ENCODE measurements around the gene HOXA4. TPM values are rescaled to one million over a fixed set of nuclear protein-coding genes. Genes with fewer than 3 reads are reported as not detected.

Gene HOXA4
- total and polyA plus RNA-seq, 2 of the 8 experiments (the other 6 are each of a cell fraction or from before 2014, with no cell fraction given): not detected

- Histone ChIP-seq H2AK5ac (ENCODE audit: low read depth, low read length) (no peak overlapping the region), H3K18ac (ENCODE audit: extremely low read depth, low read length) (no peak overlapping the region), H3K79me1 (ENCODE audit: low read depth, low read length) (no peaks in the 10 kb centered on the region), H3K79me2 (ENCODE audit: control insufficient read depth in 1 of 2, insufficient read depth in 2 of 2, low read length in 2 of 2) (no peaks in the 10 kb centered on the region), H4K91ac (replicated peaks; ENCODE audit: insufficient read length, low read length) (no peak overlapping the region), H3K23ac (ENCODE audit: insufficient read length) (no peak overlapping the region), H2BK15ac (ENCODE audit: low read length) (no peak overlapping the region), H3K23me2 (ENCODE audit: low read depth, low read length) (peaks cover 4% of the 10 kb centered on the region; the same call in 1 of the 2 replicates), H3K9ac (replicated peaks in 1 of 4; ENCODE audit: extremely low read depth in 1 of 4, low read depth in 3 of 4, low read length in 3 of 4) (no peak overlapping the region), H4K20me1 (replicated peaks in 1 of 2; ENCODE audit: control insufficient read depth in 1 of 2, insufficient read depth in 2 of 2, low read length in 2 of 2) (peaks cover 14 to 24% of the 10 kb centered on the region in 2 experiments), H3K9me3 (ENCODE audit: insufficient read depth in 2 of 2, low read depth in 1 of 2, low read length in 1 of 2) (peaks cover 0 to 4% of the 10 kb centered on the region in 2 experiments; a peak in 1 of 4 replicates), H2BK20ac (ENCODE audit: low read length) (no peak overlapping the region), H2AFZ (ENCODE audit: low read length) (no peak overlapping the region), H2BK5ac (ENCODE audit: low read depth, low read length) (no peak overlapping the region), H3K27me3 (replicated peaks in 1 of 4; ENCODE audit: control insufficient read depth in 3 of 4, extremely low read depth in 1 of 4, insufficient read depth in 3 of 4, low read length in 3 of 4) (peaks cover 96 to 100% (median 100%) of the 10 kb centered on the region in 4 experiments), H3K4me2 (ENCODE audit: insufficient read depth in 1 of 2, low read depth in 2 of 2, low read length in 2 of 2) (no peak overlapping the region), H3K27ac (ENCODE audit: low read depth, low read length) (no peak overlapping the region), H3K4ac (replicated peaks; ENCODE audit: insufficient read length, low read depth, low read length) (no peak overlapping the region), H3K56ac (replicated peaks; ENCODE audit: insufficient read length, low read depth, low read length) (no peak overlapping the region), H2BK12ac (ENCODE audit: low read depth, low read length) (no peak overlapping the region), H3K4me1 (replicated peaks in 1 of 4; ENCODE audit: control insufficient read depth in 3 of 4, insufficient read depth in 4 of 4, low read length in 3 of 4) (peaks cover 0 to 4% (median 2%) of the 10 kb centered on the region in 4 experiments; a peak in 4 of 7 replicates), H4K8ac (ENCODE audit: extremely low read depth, insufficient read depth, low read length) (no peak overlapping the region), H2BK120ac (replicated peaks; ENCODE audit: low read depth, low read length) (no peak overlapping the region), H3K14ac (ENCODE audit: insufficient read length) (no peak overlapping the region), H3K36me3 (ENCODE audit: control insufficient read depth in 2 of 4, insufficient read depth in 4 of 4, low read length in 3 of 4) (peaks cover 0 to 16% (median 0%) of the 10 kb centered on the region in 4 experiments; a peak in 2 of 8 replicates), H3K4me3 (ENCODE audit: extremely low read depth in 1 of 4, insufficient read depth in 2 of 4, low read depth in 3 of 4, low read length in 4 of 4) (no peak overlapping the region), H4K5ac (ENCODE audit: insufficient read length, low read depth, low read length) (no peak overlapping the region)
- POLR2A ChIA-PET (ENCODE audit: partially characterized antibody): no interaction called here
- CTCF ChIA-PET (ENCODE audit: partially characterized antibody): interaction anchor here (1.5 to 2.7 kb wide), 4 partner anchors 8 to 446 kb away, joined by 4 to 10 read pairs (median 8); partner anchors contain the start of gene HOXA5
- FAIRE-seq: no peak
- DNase-seq (ENCODE audit: low read depth in 1 of 2, low spot score in 2 of 2): peak in 1 of 2 experiments; percentile 38
- TF ChIP-seq POU5F1 (IDR thresholded peaks at IDR 0.05; ENCODE audit: low read depth, low read length) (no peak), SUZ12 (IDR thresholded peaks at IDR 0.05; ENCODE audit: low read length) (peak; percentile 91), RNF2 (IDR thresholded peaks at IDR 0.05; ENCODE audit: borderline replicate concordance, low read depth, low read length, missing control alignments, poor library complexity, severe bottlenecking) (peak; percentile 86), EZH2 (IDR thresholded peaks at IDR 0.05; ENCODE audit: low read depth, low read length, severe bottlenecking) (peak; percentile 87), USF2 (IDR thresholded peaks at IDR 0.05; ENCODE audit: low read length) (no peak), SP2 (IDR thresholded peaks at IDR 0.05; ENCODE audit: low read length) (no peak)
- WGBS, 2 experiments (ENCODE audit: extremely low coverage in 1 of 2, insufficient coverage in 1 of 2, insufficient read length in 1 of 2, insufficient replicate concordance in 2 of 2, low coverage in 1 of 2, low lambda C conversion rate in 2 of 2, missing lambda C conversion rate in 1 of 2): 28% methylated on average over 18 of the region's 18 CpGs; no CpG with 5 or more reads in 1 of the 2 experiments
These were observed 3.1 kb upstream of the HOXA4 start for GRCh38 chr7:27133409-27134231.
